Fibroblast of lung (primary cell): ENCODE results near the gene PIK3CA.
"Not testable (repeated sequence)": the region's sequence is repeated elsewhere in the genome, so short reads cannot be mapped to it uniquely, and the experiment has no call there.

Experiments
- CTCF ChIP-seq, 2 donors: IDR thresholded peaks in 1 of 2; conservative IDR thresholded peaks in 1 of 2; 1 replicate in 1 of 2; 2 replicates in 1 of 2; pipeline ENCODE4 v1.5.1; 2011 to 2012; ENCODE audit warnings: low read length in 2 of 2, control low read depth in 1 of 2, inconsistent platforms in 1 of 2, low read depth in 1 of 2, mild to moderate bottlenecking in 1 of 2
- EZH2 ChIP-seq: IDR thresholded peaks from 2 replicates; pipeline ENCODE4 v1.5.1; 2012; ENCODE audit warnings: low read length, control low read depth, mild to moderate bottlenecking; ENCODE audit errors: missing control alignments

GRCh38 chr3:179240299-179240698 lies 92.1 kb downstream of the PIK3CA start:
- TF ChIP-seq CTCF (conservative IDR thresholded peaks at IDR 0.05 in 1 of 2, IDR thresholded peaks at IDR 0.05 in 1 of 2; ENCODE audit: low read depth in 1 of 2, low read length in 2 of 2); EZH2: not testable (repeated sequence)
